DMS114 treated with DMSO at 0.1 percent for 48 hours (cell line): ENCODE measurements around the gene DHX9.
"Not testable (repeated sequence)": the region's sequence is repeated elsewhere in the genome, so short reads cannot be mapped to it uniquely, and the experiment has no call there.

Source experiments
- DNase-seq: peaks from one replicate; lab custom pipeline; 2025; ENCODE audit not compliant: unreplicated experiment; lab: John Stamatoyannopoulos, UW

The DHX9 gene

DNA sequence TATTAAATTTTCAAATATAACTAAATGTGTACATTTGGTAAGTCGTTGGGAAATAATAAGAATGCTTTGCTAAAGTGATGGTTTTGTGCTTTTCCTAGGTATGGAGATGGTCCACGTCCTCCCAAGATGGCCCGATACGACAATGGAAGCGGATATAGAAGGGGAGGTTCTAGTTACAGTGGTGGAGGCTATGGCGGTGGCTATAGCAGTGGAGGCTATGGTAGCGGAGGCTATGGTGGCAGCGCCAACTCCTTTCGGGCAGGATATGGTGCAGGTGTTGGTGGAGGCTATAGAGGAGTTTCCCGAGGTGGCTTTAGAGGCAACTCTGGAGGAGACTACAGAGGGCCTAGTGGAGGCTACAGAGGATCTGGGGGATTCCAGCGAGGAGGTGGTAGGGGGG lies 47.8 kb downstream of the DHX9 start:
- DNase-seq: no peak

DNA sequence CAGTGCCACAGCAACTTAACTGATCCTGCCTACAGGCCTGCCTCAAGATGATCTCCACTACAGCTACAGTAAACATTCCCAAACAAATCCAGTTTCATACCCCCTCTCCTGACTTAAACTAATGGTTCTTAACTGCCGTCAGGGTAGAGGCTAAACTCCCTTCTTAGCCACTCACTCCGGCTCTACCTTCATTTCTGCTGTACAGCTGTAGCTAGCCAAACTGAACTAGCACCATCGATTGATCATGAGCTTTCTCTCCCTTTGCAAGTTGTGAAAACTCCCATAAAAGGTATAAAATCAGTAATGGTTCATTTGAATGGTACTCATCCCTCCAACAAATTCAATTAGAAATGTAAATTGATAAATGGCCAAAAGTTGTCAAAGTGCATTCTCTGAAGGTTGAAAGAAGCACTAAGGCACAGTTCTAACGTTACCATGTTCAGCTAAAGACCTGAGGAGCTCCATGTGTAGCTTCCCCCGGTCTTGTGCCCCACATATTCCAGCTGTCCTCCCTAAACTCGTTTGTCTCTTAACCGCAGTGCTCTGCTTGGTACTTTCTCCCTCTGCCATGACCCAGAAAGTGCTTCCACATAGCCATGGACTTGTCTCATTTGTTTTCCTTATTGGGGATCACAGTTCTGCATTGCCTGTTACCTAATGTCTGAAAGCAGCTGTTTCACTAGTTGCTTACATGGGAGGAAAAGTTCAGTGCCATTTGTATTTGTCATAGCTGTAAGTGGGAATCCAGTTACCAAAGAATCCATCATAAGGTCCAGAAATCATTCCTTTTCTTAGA lies 49.8 kb downstream of the DHX9 start:
- peak; percentile 27 for DNase-seq

DNA sequence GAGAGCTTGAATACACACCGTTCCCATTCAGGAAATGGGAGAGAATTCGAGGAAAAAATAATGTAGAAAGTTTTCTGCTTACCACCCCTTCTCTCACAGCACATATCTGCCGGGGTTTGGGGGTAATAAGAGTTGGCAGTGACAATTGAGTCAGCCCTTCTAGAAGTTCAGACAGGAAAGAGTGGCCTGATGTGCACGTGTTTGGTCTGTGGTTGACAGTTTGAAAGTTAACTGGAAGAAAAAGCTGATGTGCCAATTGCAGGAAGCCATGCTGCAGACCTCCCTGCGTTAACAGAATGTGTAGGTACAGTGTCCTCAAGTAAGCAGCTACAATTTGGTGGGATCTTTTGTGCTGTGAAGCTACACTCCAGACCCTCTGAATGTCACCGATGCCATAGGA lies 50.9 kb downstream of the DHX9 start:
- DNase-seq: no peak

DNA sequence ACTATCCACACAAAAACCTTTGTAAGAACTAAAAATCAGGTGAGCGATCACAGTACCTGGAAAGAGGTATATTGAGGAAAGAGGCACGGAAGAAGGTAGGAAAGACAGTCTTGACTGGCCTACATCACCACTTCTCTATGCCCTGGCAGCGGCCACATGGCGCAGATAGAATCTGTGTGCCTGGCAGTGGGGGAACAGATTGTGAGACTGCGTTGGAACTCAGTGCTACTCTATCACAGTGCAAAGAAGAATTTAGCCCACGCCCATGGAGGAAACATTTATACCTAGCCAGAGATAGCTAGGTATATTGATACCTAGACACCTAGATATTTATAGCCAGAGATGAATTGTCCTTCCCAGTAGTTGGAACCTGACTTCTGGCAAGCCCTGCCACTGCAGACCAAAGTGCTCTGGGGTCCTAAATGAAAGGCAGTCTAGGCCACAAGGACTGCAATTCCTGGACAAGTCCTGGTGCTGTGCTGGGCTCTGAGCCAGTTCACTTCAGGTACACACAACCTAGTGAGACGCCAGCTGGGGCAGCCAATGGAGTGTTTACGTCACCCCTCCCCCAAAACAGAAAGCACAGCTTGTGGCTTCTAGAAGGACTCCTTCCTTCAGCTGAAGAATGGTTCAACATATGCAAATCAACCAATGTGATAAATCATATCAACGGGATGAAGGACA lies 51.9 kb downstream of the DHX9 start:
- DNase-seq: no peak

DNA sequence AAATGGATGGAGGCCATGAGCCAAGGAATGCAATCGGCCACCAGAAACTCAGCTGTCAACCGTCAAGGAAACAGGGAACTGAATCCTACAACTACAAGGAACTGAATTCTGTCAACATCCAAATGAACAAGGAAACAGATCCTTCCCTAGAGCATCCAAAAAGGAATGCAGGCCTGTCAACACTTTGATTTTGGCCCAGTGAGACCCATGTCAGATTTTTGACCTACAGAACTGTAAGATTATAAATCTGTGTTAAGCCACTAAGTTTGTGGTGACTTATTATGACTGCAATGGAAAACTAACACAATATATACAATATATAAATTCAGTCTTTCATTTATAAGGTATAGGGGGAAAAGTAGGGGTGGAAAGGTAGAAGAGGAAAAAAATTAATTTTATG lies 58.5 kb downstream of the DHX9 start:
- no peak for DNase-seq

DNA sequence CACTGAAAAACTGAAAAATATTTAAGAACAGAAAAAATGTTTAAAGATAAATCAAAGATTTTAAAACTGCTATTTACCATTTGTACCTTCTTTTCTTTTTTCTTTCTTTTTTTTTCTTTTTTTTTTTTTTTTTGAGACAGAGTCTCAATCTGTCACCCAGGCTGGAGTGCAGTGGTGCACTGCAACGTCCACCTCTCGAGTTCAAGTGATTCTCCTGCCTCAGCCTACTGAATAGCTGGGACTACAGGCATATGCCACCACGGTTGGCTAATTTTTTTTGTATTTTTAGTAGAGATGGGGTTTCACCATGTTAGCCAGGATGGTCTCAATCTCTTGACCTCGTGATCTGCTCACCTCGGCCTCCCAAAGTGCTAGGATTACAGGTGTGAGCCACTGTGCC lies 62.8 kb downstream of the DHX9 start:
- DNase-seq: not testable (repeated sequence)

DNA sequence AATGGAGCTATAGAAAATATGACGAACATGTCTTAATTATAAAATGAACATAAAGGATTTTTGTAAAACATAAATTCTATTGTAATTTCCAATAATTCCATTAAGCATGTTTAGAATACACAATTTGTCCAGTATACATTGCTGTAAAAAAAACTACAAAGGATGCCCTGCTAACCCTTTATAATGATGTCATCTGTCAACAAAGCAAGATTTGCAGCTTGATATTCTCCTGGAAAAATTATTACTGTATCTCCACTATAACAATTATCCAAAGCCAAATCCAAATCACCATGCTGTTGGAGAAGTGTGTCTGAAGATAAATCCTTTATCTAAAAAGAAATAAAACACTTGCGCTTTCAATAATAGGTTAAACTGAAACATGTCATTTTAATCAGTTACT lies 66.2 kb downstream of the DHX9 start:
- no peak for DNase-seq

DNA sequence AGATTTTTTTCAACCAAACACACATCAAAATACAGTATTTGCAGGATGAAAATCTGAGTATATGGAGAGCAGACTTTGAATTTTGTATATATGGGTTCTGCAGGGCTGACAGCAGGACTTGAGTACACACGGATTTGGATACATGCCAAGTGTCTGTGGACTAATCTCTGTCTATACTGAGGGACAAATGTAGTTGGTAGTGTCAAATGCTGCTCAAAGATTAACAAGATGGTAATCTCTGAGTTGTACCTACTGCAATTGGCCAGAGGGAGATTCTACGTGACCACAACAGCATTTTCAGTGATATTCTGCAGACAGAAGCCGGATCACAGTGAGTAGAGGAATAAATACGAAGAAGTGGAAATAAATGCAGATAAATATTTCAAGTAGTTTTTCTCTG lies 70.4 kb downstream of the DHX9 start:
- no peak for DNase-seq

DNA sequence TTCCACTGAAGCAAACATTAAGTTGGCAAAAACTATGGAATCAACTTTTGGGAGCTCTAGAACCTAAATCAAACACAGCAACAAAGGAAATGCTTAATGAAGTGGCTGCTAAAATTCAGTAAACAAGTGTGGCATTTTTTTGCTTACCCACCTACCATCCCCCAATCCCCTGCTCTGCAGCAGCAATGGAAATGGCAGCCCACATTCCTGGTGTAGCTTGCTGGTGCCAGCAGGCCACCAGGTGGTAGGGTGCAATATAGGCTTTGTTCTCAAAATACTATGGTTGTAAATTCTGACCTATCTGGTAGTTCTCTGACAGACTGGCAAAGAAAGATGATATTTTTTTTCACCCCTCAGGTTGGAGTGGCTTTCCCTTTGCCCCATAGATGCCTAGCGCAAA lies 71.0 kb downstream of the DHX9 start:
- DNase-seq: no peak

DNA sequence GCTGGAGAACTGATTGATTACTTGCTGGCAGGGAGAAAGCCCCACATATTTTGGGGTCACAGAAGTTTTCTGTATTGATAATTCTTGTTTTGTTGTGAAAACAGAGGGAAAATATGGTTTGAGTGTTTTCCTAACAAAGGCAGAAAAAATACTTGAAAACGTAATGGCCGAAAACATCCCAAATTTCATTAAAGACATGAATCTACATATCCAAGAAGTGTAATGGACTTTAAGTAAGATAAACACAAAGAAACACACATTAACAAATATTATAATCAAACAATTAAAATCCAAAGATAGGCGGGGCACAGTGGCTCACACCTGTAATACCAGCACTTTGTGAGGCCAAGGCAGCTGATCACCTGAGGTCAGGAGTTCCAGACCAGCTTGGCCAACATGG lies 74.3 kb downstream of the DHX9 start:
- no peak for DNase-seq

DNA sequence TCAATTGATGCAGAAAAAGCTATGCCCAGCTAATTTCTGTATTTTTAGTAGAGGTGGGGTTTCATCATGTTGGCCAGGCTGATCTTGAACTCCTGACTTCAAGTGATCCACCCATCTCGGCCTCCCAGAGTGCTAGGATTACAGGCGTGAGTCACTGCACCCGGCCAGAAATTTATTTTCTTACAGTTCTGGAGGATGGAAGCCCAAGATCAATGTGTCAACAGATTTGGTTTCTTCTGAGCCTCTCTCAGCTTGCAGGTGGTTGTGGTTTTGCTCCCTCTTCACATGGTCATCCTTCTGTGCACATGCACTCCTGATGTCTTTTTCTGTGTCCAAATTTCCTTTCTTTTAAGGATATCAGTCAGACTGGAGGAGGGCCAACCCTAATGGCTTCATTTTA lies 78.2 kb downstream of the DHX9 start:
- no peak for DNase-seq

DNA sequence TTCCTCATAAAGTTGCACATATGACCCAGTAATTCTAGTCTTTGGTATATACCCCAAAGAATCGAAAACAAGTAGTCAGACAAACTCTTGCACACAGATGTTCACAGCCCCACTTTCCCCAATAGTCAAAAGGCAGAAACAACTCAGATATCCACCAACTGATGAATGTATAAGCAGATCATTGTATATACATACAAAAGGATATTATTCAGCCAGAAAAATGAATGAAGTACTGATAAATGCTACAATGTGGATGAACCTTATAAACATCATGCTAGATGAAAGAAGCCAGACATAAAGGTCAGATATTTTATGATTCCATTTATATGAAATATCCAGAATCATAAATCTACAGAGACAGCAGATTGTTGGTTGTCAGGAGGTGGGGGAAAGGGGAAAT lies 86.5 kb downstream of the DHX9 start:
- no peak for DNase-seq

DNA sequence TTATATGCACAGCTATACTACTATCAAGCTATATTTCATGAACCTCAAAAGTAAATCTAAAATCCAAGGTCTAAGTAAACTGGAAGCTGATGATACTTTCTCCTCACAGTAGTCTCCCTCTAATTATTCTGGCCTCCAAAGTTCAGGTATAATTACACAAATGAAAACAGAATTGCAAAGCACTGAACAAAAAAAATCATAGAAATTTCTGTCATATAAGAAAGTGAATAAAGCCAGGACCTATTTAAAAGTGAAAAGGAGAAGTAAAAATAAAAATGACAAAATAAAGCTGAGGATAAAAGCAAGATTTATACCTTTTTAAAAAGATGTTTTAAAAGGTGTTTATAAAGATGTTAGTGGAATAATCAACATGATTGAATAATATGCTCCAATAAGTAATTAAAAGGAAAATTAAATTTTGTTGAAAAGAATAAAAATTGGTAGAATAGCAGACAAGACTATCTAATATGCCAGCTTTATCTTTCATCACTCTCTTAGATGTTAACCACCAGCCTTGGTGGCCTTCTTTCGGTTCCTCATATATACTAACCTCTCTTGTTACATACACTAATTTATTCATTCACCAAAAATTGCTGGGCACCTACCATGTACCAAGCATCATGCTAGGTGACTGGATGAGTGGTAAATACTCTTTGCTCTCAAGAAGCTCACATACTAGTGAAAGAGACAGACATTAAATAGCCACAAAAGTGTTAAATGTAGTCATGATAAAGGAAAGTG lies 88.7 kb downstream of the DHX9 start:
- no peak for DNase-seq

DNA sequence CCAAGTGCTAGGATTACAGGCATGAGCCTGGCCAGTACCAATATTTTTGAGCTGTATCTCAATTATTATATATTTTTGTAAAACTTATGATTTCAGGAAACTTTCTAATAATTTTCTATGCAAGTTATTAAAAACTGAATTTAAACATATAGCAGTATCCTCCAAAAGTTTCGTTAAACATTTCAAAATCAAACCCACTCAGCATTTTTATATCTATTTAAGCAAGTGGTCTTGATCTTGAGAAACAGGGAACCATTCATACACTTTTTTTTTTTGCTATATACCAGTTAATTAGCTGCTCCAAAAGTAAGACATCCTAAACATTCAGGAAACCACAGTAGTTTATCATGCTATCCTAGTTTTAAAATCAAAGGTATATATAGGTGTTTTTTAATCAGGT lies 91.8 kb downstream of the DHX9 start:
- no peak for DNase-seq

DNA sequence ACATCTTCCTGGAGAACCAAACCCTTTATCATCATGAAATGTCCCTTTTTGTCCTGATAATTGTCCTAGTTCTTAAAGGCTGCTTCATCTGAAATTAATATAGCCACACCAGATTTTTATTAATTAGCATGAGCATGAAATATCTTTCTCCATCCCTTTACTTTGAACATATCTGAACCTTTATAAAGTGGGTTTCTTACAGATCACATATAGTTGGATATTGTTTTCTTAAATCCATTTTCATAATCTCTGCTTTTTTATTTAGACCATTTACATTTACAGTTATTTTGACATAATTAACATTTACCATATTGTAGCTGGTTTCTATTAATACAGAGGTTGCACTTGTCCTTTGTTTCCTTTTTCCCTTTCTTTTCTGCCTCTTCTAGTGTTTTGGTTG lies 96.6 kb downstream of the DHX9 start:
- DNase-seq: no peak
